Bronchial epithelial cell (primary cell): ENCODE results near the gene MED12L. TPM values are rescaled to one million over a fixed set of nuclear protein-coding genes. Genes with fewer than 3 reads are reported as not detected.

Experiments
- DNase-seq: peaks from one replicate; pipeline ENCODE4 v3.0.0-alpha.2; 2010; ENCODE audit warnings: low read depth
- FAIRE-seq: peaks from 2 replicates; lab custom pipeline; 2011; peaks lifted over from hg19 to GRCh38; lab: Jason Lieb, UNC
- H3K27me3 ChIP-seq: 2 replicates; pipeline ENCODE4 v1.5.1; 2011; ENCODE audit warnings: low read length; ENCODE audit not compliant: control insufficient read depth, insufficient read depth
- H3K36me3 ChIP-seq: 2 replicates; pipeline ENCODE4 v1.5.1; 2011; ENCODE audit warnings: low read length; ENCODE audit not compliant: control insufficient read depth, insufficient read depth
- H3K4me3 ChIP-seq: 2 replicates; pipeline ENCODE4 v1.5.1; 2011; ENCODE audit warnings: mild to moderate bottlenecking, low read depth, low read length, control low read depth
- total RNA-seq: library from RNA; depleted of rRNA; stranded (reverse); fragments of >200 nt; gene quantifications from 2 replicates; pipeline ENCODE4 v1.2.1, GENCODE V29; 2014
- TF ChIP-seq, protein P1 (sequence below): IDR thresholded peaks from 2 replicates; pipeline ENCODE4 v1.5.1; 2011; ENCODE audit warnings: mild to moderate bottlenecking, moderate library complexity, low read length, control low read depth, inconsistent platforms; ENCODE audit not compliant: insufficient read depth, severe bottlenecking

Gene MED12L
- total RNA-seq, 1 donor from 2014 or later, result 0.26 TPM

GRCh38 chr3:151174351-151174750, 88.9 kb downstream of the MED12L start:
- Histone ChIP-seq H3K36me3 (no peaks in the 10 kb centered on the region), H3K27me3 (no peaks in the 10 kb centered on the region), H3K4me3 (no peak overlapping the region)
- DNase-seq (no peak), FAIRE-seq (no peak)
- TF ChIP-seq, protein P1, sequence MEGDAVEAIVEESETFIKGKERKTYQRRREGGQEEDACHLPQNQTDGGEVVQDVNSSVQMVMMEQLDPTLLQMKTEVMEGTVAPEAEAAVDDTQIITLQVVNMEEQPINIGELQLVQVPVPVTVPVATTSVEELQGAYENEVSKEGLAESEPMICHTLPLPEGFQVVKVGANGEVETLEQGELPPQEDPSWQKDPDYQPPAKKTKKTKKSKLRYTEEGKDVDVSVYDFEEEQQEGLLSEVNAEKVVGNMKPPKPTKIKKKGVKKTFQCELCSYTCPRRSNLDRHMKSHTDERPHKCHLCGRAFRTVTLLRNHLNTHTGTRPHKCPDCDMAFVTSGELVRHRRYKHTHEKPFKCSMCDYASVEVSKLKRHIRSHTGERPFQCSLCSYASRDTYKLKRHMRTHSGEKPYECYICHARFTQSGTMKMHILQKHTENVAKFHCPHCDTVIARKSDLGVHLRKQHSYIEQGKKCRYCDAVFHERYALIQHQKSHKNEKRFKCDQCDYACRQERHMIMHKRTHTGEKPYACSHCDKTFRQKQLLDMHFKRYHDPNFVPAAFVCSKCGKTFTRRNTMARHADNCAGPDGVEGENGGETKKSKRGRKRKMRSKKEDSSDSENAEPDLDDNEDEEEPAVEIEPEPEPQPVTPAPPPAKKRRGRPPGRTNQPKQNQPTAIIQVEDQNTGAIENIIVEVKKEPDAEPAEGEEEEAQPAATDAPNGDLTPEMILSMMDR, result no peak

DNA sequence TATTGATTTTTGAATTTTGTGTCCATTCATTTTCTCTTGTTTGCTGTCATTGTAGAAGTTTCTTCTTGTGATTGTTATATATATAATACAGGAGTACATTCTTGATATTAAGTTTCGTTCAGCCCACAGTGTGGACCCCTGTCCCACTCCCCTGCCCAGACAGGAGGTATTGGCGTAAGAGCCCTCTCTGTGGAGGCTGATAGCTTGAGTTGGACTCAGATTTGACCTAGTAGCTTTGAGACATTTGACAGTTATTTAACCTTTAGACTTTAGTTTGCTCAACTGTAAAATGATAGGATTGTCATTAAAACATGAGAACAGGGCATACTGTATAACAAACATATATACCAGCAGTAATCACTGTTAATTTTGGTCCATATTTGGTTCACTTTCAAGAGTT, 90.5 kb downstream of the MED12L start:
- H3K27me3 ChIP-seq, result no peaks in the 10 kb centered on the region
- FAIRE-seq (no peak), DNase-seq (no peak)
- no peaks in the 10 kb centered on the region for H3K36me3 ChIP-seq
- H3K4me3 ChIP-seq, result no peak overlapping the region
- TF ChIP-seq, protein P1, result no peak

GRCh38 chr3:151178208-151178845, 92.9 kb downstream of the MED12L start:
- FAIRE-seq, result no peak
- no peaks in the 10 kb centered on the region for H3K36me3 ChIP-seq
- DNase-seq, result no peak
- H3K27me3 ChIP-seq, result peaks cover 1% of the 10 kb centered on the region
- no peak overlapping the region for H3K4me3 ChIP-seq
- TF ChIP-seq, protein P1, result no peak

DNA sequence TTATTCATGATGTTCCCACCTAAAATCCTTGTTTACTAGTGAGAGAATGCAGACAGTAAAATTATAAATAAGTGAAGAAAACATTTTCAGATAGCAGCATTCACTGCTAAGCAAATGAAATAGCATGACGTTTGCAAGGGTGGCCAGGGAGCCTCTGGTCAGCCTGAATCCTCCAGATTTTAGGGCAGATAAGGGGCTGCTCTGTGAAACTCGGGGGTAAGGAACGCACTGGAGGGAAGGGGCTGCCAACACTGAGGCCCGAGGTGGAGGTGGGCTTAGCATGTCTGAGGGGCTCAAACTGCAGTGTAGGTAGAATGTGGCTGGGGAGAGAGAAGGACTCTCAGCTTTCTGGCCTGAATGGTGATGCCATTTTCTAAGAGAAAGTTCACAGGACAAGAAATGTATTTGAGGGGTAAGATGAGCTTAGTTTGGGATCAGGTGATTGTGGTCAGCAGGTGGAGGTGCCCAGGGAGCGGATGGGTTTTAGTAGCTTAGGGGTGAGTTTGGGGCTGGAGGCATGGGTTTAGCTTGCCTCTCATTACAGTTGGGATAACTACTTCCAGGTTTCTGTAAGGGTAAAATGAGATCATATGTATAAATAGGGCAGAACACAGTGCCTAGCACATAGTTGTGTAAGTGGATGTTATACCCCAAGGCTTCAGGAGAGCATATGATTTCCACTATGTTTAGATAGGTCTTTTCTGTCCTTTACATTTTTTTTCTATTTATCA, 97.0 kb downstream of the MED12L start:
- TF ChIP-seq, protein P1, result no peak

DNA sequence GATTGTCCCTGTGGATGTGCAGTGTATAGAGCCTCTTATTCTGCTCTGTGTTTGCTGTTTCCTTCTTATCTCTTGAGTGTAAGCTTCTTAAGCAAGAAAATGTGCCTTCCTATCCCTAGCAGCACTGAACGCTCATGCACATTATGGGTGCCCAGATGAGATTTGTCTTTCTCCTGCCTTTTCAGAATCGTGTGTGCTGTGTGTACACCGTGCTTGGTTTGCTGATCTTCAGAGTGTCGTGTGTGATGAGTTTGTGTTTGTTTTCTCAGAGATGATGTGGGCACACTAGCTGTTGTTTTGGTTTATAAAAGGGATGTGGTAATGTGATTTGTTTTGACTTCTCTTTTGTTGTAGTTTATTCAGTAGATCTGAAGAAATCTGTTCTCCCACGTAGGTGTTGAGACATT, 97.8 kb downstream of the MED12L start:
- TF ChIP-seq, protein P1, result no peak

More for the DNA sequence above, 97.0 kb downstream of the MED12L start:
- no peaks in the 10 kb centered on the region for H3K36me3 ChIP-seq
- H3K27me3 ChIP-seq, result peaks cover 1% of the 10 kb centered on the region
- no peak for FAIRE-seq
- no peak for DNase-seq
- H3K4me3 ChIP-seq, result no peak overlapping the region

More for the DNA sequence above, 97.8 kb downstream of the MED12L start:
- DNase-seq (no peak), FAIRE-seq (peak; percentile 96)
- no peaks in the 10 kb centered on the region for H3K36me3 ChIP-seq
- H3K4me3 ChIP-seq, result no peak overlapping the region
- peaks cover 1% of the 10 kb centered on the region for H3K27me3 ChIP-seq
